ENCODE measurements around the gene PRND.
"Not testable (repeated sequence)": the region's sequence is repeated elsewhere in the genome, so short reads cannot be mapped to it uniquely, and the experiment has no call there.

Gene PRND

DNA sequence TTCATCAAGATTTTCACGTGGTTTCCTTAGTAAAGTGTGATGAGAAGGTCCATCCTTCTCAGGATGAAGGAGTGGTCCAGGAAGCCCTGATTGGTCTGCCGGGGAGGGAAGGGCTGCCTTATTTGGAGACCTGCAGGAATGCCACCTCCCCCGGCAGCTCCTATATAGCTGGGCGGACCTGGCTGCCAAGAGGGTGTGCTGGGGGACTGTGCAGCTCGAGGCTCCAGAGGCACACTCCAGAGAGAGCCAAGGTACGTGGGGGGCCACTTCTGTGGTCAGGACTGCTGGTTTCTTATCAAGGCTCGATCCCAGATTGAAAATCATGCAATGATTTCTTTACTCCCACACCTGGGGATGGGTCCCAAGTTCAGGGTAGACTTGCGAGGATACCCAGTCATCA, at the start of gene PRND:
Gene PRND (plus strand): TSS at position 191 of the 400 bp plus-strand sequence. CDS start 2,643 bp downstream, outside the sequence.
- DNase-seq: no peak

GRCh38 chr20:4672948-4673347, 48.8 kb upstream of the PRND start:
- DNase-seq: no peak

DNA sequence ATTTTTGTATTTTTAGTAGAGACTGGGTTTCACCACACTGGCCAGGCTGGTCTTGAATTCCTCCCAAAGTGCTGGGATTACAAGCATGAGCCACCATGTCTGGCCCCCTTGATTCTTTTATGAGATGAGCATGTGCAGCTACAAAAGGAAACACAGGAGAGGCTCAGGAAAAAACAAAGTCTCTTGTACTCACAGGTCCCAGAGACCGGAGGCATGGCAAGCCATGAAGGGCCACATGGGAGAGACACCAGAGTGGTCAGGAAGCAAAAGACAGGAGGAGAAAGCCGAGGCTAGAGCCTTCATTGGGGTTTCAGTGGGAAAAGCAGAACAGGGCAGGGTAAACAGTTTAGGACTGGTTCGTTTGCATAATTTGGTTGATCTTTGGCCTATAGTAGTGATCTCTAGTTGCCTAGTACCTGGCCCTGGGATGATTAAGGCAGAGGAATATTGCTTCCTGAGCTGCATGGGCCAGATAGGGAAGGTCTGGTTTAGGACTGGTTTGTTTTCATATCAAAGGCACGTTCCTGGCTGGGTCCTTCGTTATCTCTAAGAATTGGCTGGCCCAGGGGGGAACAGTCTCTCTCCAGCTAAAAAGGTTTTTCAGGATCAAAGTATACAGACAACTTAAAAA, 48.2 kb upstream of the PRND start:
- DNase-seq: no peak

- no peak for DNase-seq
Measured at GRCh38 chr20:4674672-4675071, 47.0 kb upstream of the PRND start.

GRCh38 chr20:4677846-4678245, 43.9 kb upstream of the PRND start:
- no peak for DNase-seq

DNA sequence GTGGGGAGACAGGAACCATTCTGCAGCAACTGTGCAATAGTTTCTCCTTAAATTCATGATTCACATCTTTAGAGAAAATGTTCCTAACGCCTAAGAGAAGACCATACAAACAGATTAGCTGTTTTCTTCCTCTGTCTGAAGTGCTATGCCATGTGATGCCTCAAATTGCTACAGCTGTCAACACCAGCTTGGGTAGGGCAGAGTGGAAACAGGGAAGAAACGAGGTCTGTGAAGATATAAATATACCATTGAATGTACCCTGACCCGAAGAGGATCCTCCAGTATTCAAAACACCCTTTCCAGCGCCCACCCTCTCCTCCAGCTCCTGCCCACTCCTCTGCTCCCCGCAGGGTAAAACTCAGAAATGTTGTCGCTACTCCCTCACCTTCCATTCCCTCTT, 40.3 kb upstream of the PRND start:
- no peak for DNase-seq

DNA sequence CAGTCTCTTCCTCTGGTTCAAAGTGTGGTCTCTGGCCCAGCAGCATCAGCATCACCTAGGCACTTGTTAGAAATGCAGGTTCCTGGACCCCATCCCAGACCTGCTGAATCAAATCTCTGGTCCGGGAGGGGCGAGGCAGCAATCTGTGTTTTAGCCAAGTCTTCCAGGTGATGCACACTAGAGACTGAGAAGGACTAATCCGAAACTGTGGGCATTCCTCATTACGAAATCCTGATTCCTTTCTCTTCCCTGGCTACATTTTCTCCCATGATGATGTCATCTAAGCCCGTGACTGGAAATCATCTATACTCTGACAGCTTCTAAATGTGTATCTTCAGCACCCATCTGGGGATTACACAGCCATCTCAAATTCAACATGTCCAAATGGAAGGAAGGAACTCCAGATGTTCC, 39.7 kb upstream of the PRND start:
- no peak for DNase-seq

- no peak for DNase-seq
Measured at GRCh38 chr20:4682682-4683081, 39.0 kb upstream of the PRND start.

- no peak for DNase-seq
Measured at GRCh38 chr20:4683261-4683660, 38.4 kb upstream of the PRND start.

DNA sequence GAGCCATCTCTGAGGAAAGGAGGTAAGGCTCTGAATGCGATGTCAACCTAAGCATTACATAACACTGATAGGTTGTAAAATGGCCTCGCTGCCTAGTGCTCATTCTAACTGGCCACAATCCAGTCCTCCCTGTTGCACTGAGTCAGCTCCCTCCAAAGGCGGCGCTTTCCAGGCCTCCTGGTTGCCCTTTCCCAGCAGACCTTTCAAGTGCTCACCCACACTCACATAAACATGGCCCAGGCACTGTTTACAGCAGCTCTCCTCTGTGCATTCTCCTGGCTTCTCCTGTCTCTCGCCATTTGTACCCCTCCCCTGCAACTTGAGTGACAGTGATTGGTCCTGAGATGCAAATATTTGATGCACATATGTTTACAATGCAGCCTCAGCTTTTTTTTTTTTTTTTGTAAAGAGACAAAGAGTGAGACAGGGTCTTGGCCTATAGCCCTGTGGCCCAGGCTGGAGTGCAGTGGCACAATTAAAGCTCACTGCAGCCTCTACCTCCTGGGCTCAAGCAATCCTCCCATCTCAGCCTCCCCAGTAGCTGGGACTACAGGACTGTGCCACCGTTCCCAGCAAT, 36.8 kb upstream of the PRND start:
- DNase-seq: no peak

DNA sequence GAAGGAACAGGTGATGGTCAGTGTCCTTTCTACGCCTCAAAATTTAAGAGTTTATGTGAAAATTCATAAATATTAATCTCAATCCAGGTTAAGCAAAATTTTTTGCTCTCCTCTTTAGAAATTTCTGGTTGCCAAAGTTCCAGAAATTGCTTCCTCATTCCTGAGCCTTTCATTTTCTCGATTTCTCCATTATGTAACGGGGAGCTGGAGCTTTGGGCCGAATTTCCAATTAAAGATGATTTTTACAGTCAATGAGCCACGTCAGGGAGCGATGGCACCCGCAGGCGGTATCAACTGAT, 35.8 kb upstream of the PRND start:
- no peak for DNase-seq

- DNase-seq: no peak
Measured at GRCh38 chr20:4688305-4688704, 33.4 kb upstream of the PRND start.

DNA sequence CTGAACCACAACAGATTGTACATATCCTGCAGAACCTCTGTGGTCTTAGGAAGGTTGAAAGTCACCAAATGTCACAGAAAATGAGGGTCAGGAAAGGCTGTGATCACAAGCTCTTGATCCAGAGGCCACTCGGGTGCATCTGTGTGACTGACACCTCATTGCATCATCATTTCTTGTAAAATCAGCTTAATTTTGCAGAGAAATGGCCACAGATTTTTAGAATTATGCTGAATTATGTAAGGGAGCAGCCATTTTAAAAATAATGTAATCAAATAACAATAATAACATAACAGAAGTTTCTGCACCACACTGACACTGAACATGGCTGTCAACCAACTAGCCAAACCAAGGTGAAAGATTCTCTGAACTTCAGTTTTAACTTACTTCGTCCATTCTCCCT, 32.5 kb upstream of the PRND start:
- DNase-seq: no peak

DNA sequence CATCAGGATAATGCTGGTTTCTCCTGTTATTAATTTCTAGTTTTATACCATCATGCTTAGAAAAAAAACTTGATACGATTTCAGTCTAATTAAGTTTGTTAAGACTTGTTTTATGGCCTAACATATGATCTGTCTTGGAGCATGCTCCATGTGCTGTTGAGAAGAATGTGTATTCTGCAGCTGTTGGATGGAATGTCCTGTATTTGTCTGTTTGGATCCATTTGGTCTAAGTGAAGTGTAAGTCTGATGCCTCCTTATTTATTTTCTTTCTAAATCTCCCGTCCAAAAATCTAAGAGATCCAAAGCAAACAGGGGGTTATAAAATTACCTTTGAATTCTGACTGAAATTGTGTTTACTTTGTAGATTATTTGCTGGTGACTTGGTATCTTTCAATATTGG, 30.0 kb upstream of the PRND start:
- no peak for DNase-seq

GRCh38 chr20:4694076-4694475, 27.6 kb upstream of the PRND start:
- DNase-seq: no peak

DNA sequence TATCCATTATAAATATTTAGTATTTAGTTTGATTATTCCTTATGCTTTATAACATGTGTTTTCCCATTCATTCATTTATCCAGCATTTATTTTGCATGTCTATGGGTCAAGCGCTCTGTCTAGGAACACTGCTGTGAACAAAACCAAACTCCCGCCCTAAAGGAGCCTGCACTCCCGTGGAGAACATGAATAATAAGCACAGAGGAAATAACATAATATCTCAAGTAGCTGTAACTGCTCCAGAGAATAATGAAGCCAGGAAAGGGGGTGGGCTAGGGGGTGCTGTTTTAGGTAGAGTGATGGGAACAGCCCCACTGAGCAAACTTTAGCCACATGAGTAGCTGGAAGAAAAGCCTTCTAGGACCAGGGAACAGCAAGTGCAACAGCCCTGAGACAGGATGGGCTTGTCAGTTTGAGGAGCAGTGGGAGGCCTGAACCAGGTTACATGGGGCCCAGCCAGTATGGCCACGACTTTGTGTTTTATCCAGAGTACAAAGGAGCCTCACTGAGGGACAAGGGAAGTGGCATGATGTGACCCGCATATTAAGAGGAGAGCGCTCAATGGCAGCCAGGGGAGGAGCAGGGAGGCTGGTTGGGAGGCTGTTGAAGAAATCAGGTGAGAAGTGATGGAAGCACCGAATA, 24.4 kb upstream of the PRND start:
- no peak for DNase-seq

- no peak for DNase-seq
Measured at GRCh38 chr20:4697831-4698221, 23.9 kb upstream of the PRND start.

DNA sequence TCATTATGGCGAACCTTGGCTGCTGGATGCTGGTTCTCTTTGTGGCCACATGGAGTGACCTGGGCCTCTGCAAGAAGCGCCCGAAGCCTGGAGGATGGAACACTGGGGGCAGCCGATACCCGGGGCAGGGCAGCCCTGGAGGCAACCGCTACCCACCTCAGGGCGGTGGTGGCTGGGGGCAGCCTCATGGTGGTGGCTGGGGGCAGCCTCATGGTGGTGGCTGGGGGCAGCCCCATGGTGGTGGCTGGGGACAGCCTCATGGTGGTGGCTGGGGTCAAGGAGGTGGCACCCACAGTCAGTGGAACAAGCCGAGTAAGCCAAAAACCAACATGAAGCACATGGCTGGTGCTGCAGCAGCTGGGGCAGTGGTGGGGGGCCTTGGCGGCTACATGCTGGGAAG, 22.5 kb upstream of the PRND start:
- DNase-seq: no peak

GRCh38 chr20:4699957-4700356, 21.8 kb upstream of the PRND start:
- no peak for DNase-seq

- no peak for DNase-seq
Measured at GRCh38 chr20:4702562-4703280, 19.0 kb upstream of the PRND start.

DNA sequence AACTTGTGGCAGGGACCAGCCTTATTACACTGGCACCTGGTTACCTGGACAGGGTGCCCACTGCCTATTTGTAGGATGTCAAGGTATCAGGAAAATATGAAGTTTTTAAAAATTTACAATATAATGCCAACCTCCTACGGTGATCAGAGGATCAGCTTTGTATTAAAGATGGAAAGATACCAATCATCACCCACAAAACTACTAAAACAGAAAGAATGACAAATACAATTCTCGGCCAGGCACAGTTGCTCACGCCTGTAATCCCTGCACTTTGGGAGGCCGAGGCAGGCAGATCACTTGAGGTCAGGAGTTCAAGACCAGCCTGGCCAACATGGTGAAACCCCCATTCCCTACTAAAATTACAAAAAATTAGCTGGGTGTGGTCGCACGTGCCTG, 18.4 kb upstream of the PRND start:
- no peak for DNase-seq

- DNase-seq: not testable (repeated sequence)
Measured at GRCh38 chr20:4706941-4707340, 14.8 kb upstream of the PRND start.

- no peak for DNase-seq
Measured at GRCh38 chr20:4708036-4708435, 13.7 kb upstream of the PRND start.

GRCh38 chr20:4708856-4709255, 12.9 kb upstream of the PRND start:
- DNase-seq: no peak

Measured in DMS79 (cell line).